ENCODE measurements around the gene KCNMB2.

- TF ChIP-seq EZH2 (IDR thresholded peaks at IDR 0.05; ENCODE audit: low read length) (no peak), CTCF (optimal IDR thresholded peaks at IDR 0.05 in 1 of 3, IDR thresholded peaks at IDR 0.05 in 1 of 3, conservative IDR thresholded peaks at IDR 0.05 in 1 of 3; ENCODE audit: extremely low read depth in 1 of 3, insufficient read depth in 2 of 3, low read length in 3 of 3) (no peak)
Measured at GRCh38 chr3:178684881-178685590, 148.8 kb downstream of the KCNMB2 start.

Data from keratinocyte (primary cell).